Neuronal stem cell (in vitro differentiated cells): ENCODE results near the gene BCL11B.

ENCODE experiments used
- DNase-seq: peaks from one replicate; pipeline ENCODE4 v3.0.0-alpha.2; 2013; ENCODE audit warnings: low spot score
- H2AFZ ChIP-seq: one replicate; pipeline ENCODE4 v1.6.1; 2013; ENCODE audit warnings: mild to moderate bottlenecking, low read length, inconsistent platforms
- H2AK5ac ChIP-seq: 2 replicates; pipeline ENCODE4 v1.6.1; 2013; ENCODE audit warnings: low read depth, mild to moderate bottlenecking, inconsistent platforms, low read length, moderate library complexity, mixed read lengths
- H2BK120ac ChIP-seq: 2 replicates; pipeline ENCODE4 v1.6.1; 2013; ENCODE audit warnings: low read depth, mild to moderate bottlenecking, inconsistent platforms, low read length, moderate library complexity, mixed read lengths
- H2BK12ac ChIP-seq: one replicate; pipeline ENCODE4 v1.6.1; 2013; ENCODE audit warnings: low read length, inconsistent platforms
- H2BK15ac ChIP-seq: 2 replicates; pipeline ENCODE4 v1.6.1; 2013; ENCODE audit warnings: mild to moderate bottlenecking, low read length, inconsistent platforms, mixed read lengths
- H2BK5ac ChIP-seq: one replicate; pipeline ENCODE4 v1.6.1; 2013; ENCODE audit warnings: inconsistent platforms, mild to moderate bottlenecking, low read length, moderate library complexity
- H3K14ac ChIP-seq: one replicate; pipeline ENCODE4 v1.6.1; 2013; ENCODE audit warnings: low read length, inconsistent platforms
- H3K18ac ChIP-seq: 2 replicates; pipeline ENCODE4 v1.6.1; 2013; ENCODE audit warnings: low read length, inconsistent platforms
- H3K23ac ChIP-seq: 2 replicates; pipeline ENCODE4 v1.6.1; 2013; ENCODE audit warnings: low read depth, mild to moderate bottlenecking, mixed read lengths, low read length, inconsistent platforms; ENCODE audit not compliant: poor library complexity
- H3K27ac ChIP-seq: replicated peaks from 3 replicates; pipeline ENCODE4 v1.5.1; 2013; ENCODE audit warnings: low read length, inconsistent platforms
- H3K27me3 ChIP-seq, 3 experiments: 2 replicates each; pipeline ENCODE4 v1.6.1; 2013; ENCODE audit warnings: low read length in 3 of 3, mild to moderate bottlenecking in 2 of 3, inconsistent platforms in 1 of 3, low read depth in 1 of 3, mixed read lengths in 1 of 3, moderate library complexity in 1 of 3; ENCODE audit not compliant: control insufficient read depth in 3 of 3, insufficient read depth in 3 of 3
- H3K36me3 ChIP-seq, 2 donors: replicated peaks in 1 of 2; 2 replicates each; pipeline ENCODE4 v1.6.1; 2013; ENCODE audit warnings: low read length in 2 of 2; ENCODE audit not compliant: control insufficient read depth in 2 of 2, insufficient read depth in 2 of 2
- H3K4ac ChIP-seq: 2 replicates; pipeline ENCODE4 v1.6.1; 2013; ENCODE audit warnings: inconsistent platforms, mild to moderate bottlenecking, low read length, moderate library complexity
- H3K4me1 ChIP-seq, 2 donors: 1 replicate in 1 of 2; 2 replicates in 1 of 2; pipeline ENCODE4 v1.6.1; 2013; ENCODE audit warnings: low read length in 2 of 2, low read depth in 1 of 2; ENCODE audit not compliant: control insufficient read depth in 2 of 2, insufficient read depth in 1 of 2
- H3K4me2 ChIP-seq: one replicate; pipeline ENCODE4 v1.6.1; 2013; ENCODE audit warnings: mild to moderate bottlenecking, low read length, inconsistent platforms; ENCODE audit not compliant: insufficient read depth, poor library complexity, severe bottlenecking
- H3K4me3 ChIP-seq, 2 donors: 2 replicates each; pipeline ENCODE4 v1.5.1; 2013; ENCODE audit warnings: low read length in 2 of 2, mild to moderate bottlenecking in 2 of 2, inconsistent platforms in 1 of 2, moderate library complexity in 1 of 2
- H3K79me1 ChIP-seq: one replicate; pipeline ENCODE4 v1.6.1; 2013; ENCODE audit warnings: low read depth, mild to moderate bottlenecking, inconsistent platforms, low read length, moderate library complexity
- H3K9ac ChIP-seq: one replicate; pipeline ENCODE4 v1.6.1; 2013; ENCODE audit warnings: mild to moderate bottlenecking, low read depth, low read length, inconsistent platforms; ENCODE audit not compliant: poor library complexity
- H3K9me3 ChIP-seq, 2 donors: replicated peaks in 1 of 2; 2 replicates each; pipeline versions ENCODE3 to v1.6.1; 2013; ENCODE audit warnings: low read length in 2 of 2, mild to moderate bottlenecking in 2 of 2, inconsistent platforms in 1 of 2, low read depth in 1 of 2, mixed read lengths in 1 of 2, moderate library complexity in 1 of 2; ENCODE audit not compliant: control insufficient read depth in 2 of 2, insufficient read depth in 1 of 2
- H4K8ac ChIP-seq: one replicate; pipeline ENCODE4 v1.6.1; 2013; ENCODE audit warnings: low read depth, mild to moderate bottlenecking, inconsistent platforms, low read length, moderate library complexity
- H4K91ac ChIP-seq: one replicate; pipeline ENCODE4 v1.6.1; 2013; ENCODE audit warnings: low read length, low read depth, mild to moderate bottlenecking, inconsistent platforms; ENCODE audit not compliant: poor library complexity
- WGBS, 2 donors: extraction: QIAGEN DNeasy Blood & Tissue Kit; methylation state at CpG; one replicate each; pipeline ENCODE4 v1.1.7; 2013; ENCODE audit warnings: missing lambda C conversion rate in 2 of 2, mixed read lengths in 1 of 2; ENCODE audit not compliant: insufficient read length in 2 of 2, insufficient replicate concordance in 1 of 2; ENCODE audit errors: extremely low coverage in 2 of 2; 5-methylcytosine and 5-hydroxymethylcytosine counted together

The BCL11B gene

GRCh38 chr14:99276482-99276881 lies 4.5 kb upstream of the BCL11B start:
- no peak overlapping the region for H2BK120ac ChIP-seq
- no peak overlapping the region for H3K4ac ChIP-seq
- no peak overlapping the region for H3K18ac ChIP-seq
- WGBS, 2 donors: no CpG with 5 or more reads among the region's 2 CpGs
- H3K14ac ChIP-seq: no peak overlapping the region
- no peak overlapping the region for H3K4me3 ChIP-seq
- H3K27me3 ChIP-seq: peaks cover 20 to 94% (median 49%) of the 10 kb centered on the region in 3 experiments
- no peak overlapping the region for H3K4me2 ChIP-seq
- no peak overlapping the region for H4K91ac ChIP-seq
- H3K36me3 ChIP-seq: no peaks in the 10 kb centered on the region
- no peak for DNase-seq
- H4K8ac ChIP-seq: no peak overlapping the region
- no peak overlapping the region for H2AFZ ChIP-seq
- no peak overlapping the region for H2BK5ac ChIP-seq
- H3K9ac ChIP-seq: no peak overlapping the region
- no peaks in the 10 kb centered on the region for H3K9me3 ChIP-seq
- peaks cover 12% of the 10 kb centered on the region in 2 donors for H3K4me1 ChIP-seq
- H3K27ac ChIP-seq: no peak overlapping the region
- no peaks in the 10 kb centered on the region for H3K79me1 ChIP-seq
- H3K23ac ChIP-seq: no peak overlapping the region
- no peak overlapping the region for H2BK15ac ChIP-seq
- H2BK12ac ChIP-seq: no peak overlapping the region
- H2AK5ac ChIP-seq: no peak overlapping the region

- H3K27me3 ChIP-seq: peaks cover 21 to 94% (median 52%) of the 10 kb centered on the region in 3 experiments
- H2BK15ac ChIP-seq: no peak overlapping the region
- H3K4me2 ChIP-seq: no peak overlapping the region
- H3K36me3 ChIP-seq: no peaks in the 10 kb centered on the region
- no peak overlapping the region for H2AFZ ChIP-seq
- no peaks in the 10 kb centered on the region for H3K79me1 ChIP-seq
- H4K8ac ChIP-seq: no peak overlapping the region
- H2BK120ac ChIP-seq: no peak overlapping the region
- no peak for DNase-seq
- H3K9ac ChIP-seq: no peak overlapping the region
- H3K4ac ChIP-seq: no peak overlapping the region
- H3K14ac ChIP-seq: no peak overlapping the region
- H3K23ac ChIP-seq: no peak overlapping the region
- H2BK12ac ChIP-seq: no peak overlapping the region
- H3K4me3 ChIP-seq: no peak overlapping the region
- peaks cover 12% of the 10 kb centered on the region in 2 donors for H3K4me1 ChIP-seq
- no peak overlapping the region for H4K91ac ChIP-seq
- no peaks in the 10 kb centered on the region for H3K9me3 ChIP-seq
- H2BK5ac ChIP-seq: no peak overlapping the region
- no peak overlapping the region for H3K27ac ChIP-seq
- no peak overlapping the region for H2AK5ac ChIP-seq
- no peak overlapping the region for H3K18ac ChIP-seq
Observed at GRCh38 chr14:99275222-99275584, 3.2 kb upstream of the BCL11B start.

- Histone ChIP-seq H4K91ac (no peak overlapping the region), H4K8ac (no peak overlapping the region), H3K27ac (no peak overlapping the region), H3K18ac (peak overlapping the region; percentile 87), H3K9me3 (no peaks in the 10 kb centered on the region), H2BK12ac (no peak overlapping the region), H3K23ac (peak overlapping the region; percentile 1), H3K79me1 (no peaks in the 10 kb centered on the region), H2AFZ (peak overlapping the region; percentile 97), H3K4me3 (peak overlapping the region; percentile 34 to 78), H2AK5ac (no peak overlapping the region), H3K36me3 (no peaks in the 10 kb centered on the region), H3K14ac (no peak overlapping the region), H3K9ac (peak overlapping the region; percentile 55), H2BK120ac (no peak overlapping the region), H3K27me3 (peaks cover 24 to 94% (median 57%) of the 10 kb centered on the region in 3 experiments), H2BK5ac (no peak overlapping the region), H2BK15ac (no peak overlapping the region), H3K4me1 (peaks cover 12 to 15% of the 10 kb centered on the region in 2 donors), H3K4ac (no peak overlapping the region), H3K4me2 (peak overlapping the region; percentile 68)
- DNase-seq: peak; percentile 90
- WGBS, 2 donors: no CpG with 5 or more reads among the region's 69 CpGs
Observed at GRCh38 chr14:99274346-99275221, 2.6 kb upstream of the BCL11B start.

GRCh38 chr14:99273766-99274345 lies 1.9 kb upstream of the BCL11B start:
- no CpG with 5 or more reads among the region's 34 CpGs for WGBS, 2 donors
- H3K36me3 ChIP-seq: no peaks in the 10 kb centered on the region
- H3K18ac ChIP-seq: peak overlapping the region; percentile 87
- H3K4me3 ChIP-seq: peak overlapping the region; percentile 34 to 78
- no peak overlapping the region for H2BK15ac ChIP-seq
- H3K14ac ChIP-seq: no peak overlapping the region
- no peak overlapping the region for H3K4ac ChIP-seq
- no peak overlapping the region for H4K91ac ChIP-seq
- H2AK5ac ChIP-seq: no peak overlapping the region
- peak overlapping the region; percentile 1 for H3K23ac ChIP-seq
- H3K27me3 ChIP-seq: peaks cover 24 to 94% (median 64%) of the 10 kb centered on the region in 3 experiments
- no peak overlapping the region for H3K9ac ChIP-seq
- no peaks in the 10 kb centered on the region for H3K9me3 ChIP-seq
- H2BK5ac ChIP-seq: no peak overlapping the region
- H3K79me1 ChIP-seq: no peaks in the 10 kb centered on the region
- no peak overlapping the region for H3K27ac ChIP-seq
- no peak overlapping the region for H2BK120ac ChIP-seq
- no peak for DNase-seq
- peak overlapping the region; percentile 16 for H2BK12ac ChIP-seq
- no peak overlapping the region for H4K8ac ChIP-seq
- H2AFZ ChIP-seq: peak overlapping the region; percentile 97
- H3K4me1 ChIP-seq: peaks cover 13 to 15% of the 10 kb centered on the region in 2 donors
- H3K4me2 ChIP-seq: peak overlapping the region; percentile 68
